ENCODE measurements around the gene TRIM31. TPM values are rescaled to one million over a fixed set of nuclear protein-coding genes. Genes with fewer than 3 reads are reported as not detected.

The TRIM31 gene
- total RNA-seq, 4 donors from 2014 or later, result not detected

GRCh38 chr6:30136570-30137286 is 23.8 kb upstream of the TRIM31 start:
- no peaks in the 10 kb centered on the region for H3K4me1 ChIP-seq
- H3K27me3 ChIP-seq, result no peaks in the 10 kb centered on the region
- no peaks in the 10 kb centered on the region for H3K9me3 ChIP-seq
- H3K27ac ChIP-seq, result no peak overlapping the region
- no peaks in the 10 kb centered on the region for H3K36me3 ChIP-seq
- no peak overlapping the region for H3K4me3 ChIP-seq
- no peak for TF ChIP-seq CTCF (IDR thresholded peaks at IDR 0.05)
- TF ChIP-seq POLR2A (IDR thresholded peaks at IDR 0.05), result no peak
- no peak for DNase-seq
- intact Hi-C loops (cut with DNase I; ENCODE audit: low total_unique reads), result no loop called here

GRCh38 chr6:30135757-30136156 is 22.9 kb upstream of the TRIM31 start, which contains the start of gene TRIM40:
TRIM40 (plus strand) TSS chr6:30136140; CDS start chr6:30137037, 897 bp downstream.
- H3K36me3 ChIP-seq, result no peaks in the 10 kb centered on the region
- H3K27ac ChIP-seq, result no peak within 1 kb of the TSS
- H3K4me3 ChIP-seq, result no peak within 1 kb of the TSS
- intact Hi-C loops (cut with DNase I; ENCODE audit: low total_unique reads), result no loop called here
- H3K9me3 ChIP-seq, result no peaks in the 10 kb centered on the region
- no peaks in the 10 kb centered on the region for H3K4me1 ChIP-seq
- DNase-seq, result no peak
- TF ChIP-seq CTCF (IDR thresholded peaks at IDR 0.05), result no peak
- TF ChIP-seq POLR2A (IDR thresholded peaks at IDR 0.05), result no peak
- H3K27me3 ChIP-seq, result no peaks in the 10 kb centered on the region

GRCh38 chr6:30135147-30135546 is 22.3 kb upstream of the TRIM31 start:
- H3K27me3 ChIP-seq, result peaks cover 0 to 3% of the 10 kb centered on the region in 2 donors
- no peak overlapping the region for H3K27ac ChIP-seq
- H3K4me1 ChIP-seq, result no peaks in the 10 kb centered on the region
- no peak for TF ChIP-seq CTCF (IDR thresholded peaks at IDR 0.05)
- TF ChIP-seq POLR2A (IDR thresholded peaks at IDR 0.05), result no peak
- DNase-seq, result no peak
- no peaks in the 10 kb centered on the region for H3K9me3 ChIP-seq
- no peaks in the 10 kb centered on the region for H3K36me3 ChIP-seq
- no peak overlapping the region for H3K4me3 ChIP-seq
- intact Hi-C loops (cut with DNase I; ENCODE audit: low total_unique reads), result no loop called here

GRCh38 chr6:30131947-30132497 is 19.1 kb upstream of the TRIM31 start:
- H3K27ac ChIP-seq, result no peak overlapping the region
- intact Hi-C loops (cut with DNase I; ENCODE audit: low total_unique reads), result no loop called here
- TF ChIP-seq POLR2A (IDR thresholded peaks at IDR 0.05) (no peak), CTCF (IDR thresholded peaks at IDR 0.05) (no peak)
- H3K36me3 ChIP-seq, result no peaks in the 10 kb centered on the region
- no peak for DNase-seq
- no peaks in the 10 kb centered on the region for H3K4me1 ChIP-seq
- H3K27me3 ChIP-seq, result peaks cover 5 to 29% of the 10 kb centered on the region in 2 donors
- no peaks in the 10 kb centered on the region for H3K9me3 ChIP-seq
- H3K4me3 ChIP-seq, result no peak overlapping the region

Data from uterus (tissue), 4 donors.